ENCODE data around the gene HLA-A. TPM values are rescaled to one million over a fixed set of nuclear protein-coding genes. Genes with fewer than 3 reads are reported as not detected.
A peak's percentile ranks its signal among the peaks of the same experiment; 100 is the strongest.

HLA-A gene
- total RNA-seq, 3 donors from 2014 or later = 1,247 to 1,756 (median 1,527) TPM

GRCh38 chr6:29945281-29945820 is 3.0 kb downstream of the HLA-A start:
- no peak for DNase-seq
- Mint-ChIP-seq H3K36me3 (ENCODE audit: insufficient read depth) (peaks cover 56% of the 10 kb centered on the region), H3K4me3 (peak overlapping the region; percentile 95), H3K27me3 (ENCODE audit: low read depth) (no peaks in the 10 kb centered on the region), H3K4me1 (ENCODE audit: low read depth) (peaks cover 54% of the 10 kb centered on the region), H3K9me3 (no peaks in the 10 kb centered on the region)
- no peak for ATAC-seq

DNA sequence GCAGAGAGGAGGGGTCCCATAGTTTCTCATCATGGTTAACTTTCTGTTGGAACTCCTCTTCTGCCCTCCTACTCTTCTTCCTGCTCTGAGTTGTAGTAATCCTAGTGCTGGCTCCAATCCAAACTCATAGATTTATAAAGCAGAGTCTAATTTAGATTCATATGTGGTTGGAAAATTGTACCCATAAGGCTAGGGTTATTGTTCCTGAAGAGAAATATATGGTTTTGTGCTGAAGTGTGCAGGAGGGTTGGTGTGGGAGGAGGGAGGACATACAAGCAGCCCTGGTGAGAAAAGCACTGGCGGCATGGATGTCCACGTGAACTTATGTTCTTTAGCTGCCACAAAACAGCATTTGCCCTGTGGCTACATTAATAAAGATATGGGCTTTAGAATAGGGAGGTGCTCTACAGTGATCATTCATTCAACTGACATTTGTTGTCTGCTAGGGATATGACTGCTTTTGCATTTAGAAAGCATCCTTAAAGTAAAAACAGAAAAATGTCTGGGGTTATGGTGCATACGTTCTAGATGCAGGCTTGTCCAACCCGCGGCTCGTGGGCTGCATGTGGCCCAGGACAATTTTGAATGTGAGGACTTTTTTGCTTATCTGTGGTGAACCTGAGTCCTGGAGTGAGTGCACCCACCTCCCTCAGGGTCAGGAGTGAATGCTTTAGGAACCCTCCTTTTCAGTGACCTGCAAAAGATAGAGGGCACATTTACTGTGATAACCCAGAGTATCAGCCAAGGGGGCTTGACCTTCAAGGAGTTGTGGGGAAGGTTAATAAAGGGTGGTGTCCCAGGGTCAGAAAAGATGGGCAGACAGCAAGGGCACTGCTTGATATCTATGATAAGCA is 4.1 kb downstream of the HLA-A start:
- H3K36me3 Mint-ChIP-seq (ENCODE audit: insufficient read depth) = peaks cover 56% of the 10 kb centered on the region
- peaks cover 45% of the 10 kb centered on the region for H3K4me1 Mint-ChIP-seq (ENCODE audit: low read depth)
- H3K9me3 Mint-ChIP-seq = no peaks in the 10 kb centered on the region
- DNase-seq (no peak), ATAC-seq (no peak)
- peak overlapping the region; percentile 95 for H3K4me3 Mint-ChIP-seq
- H3K27me3 Mint-ChIP-seq (ENCODE audit: low read depth) = no peaks in the 10 kb centered on the region

DNA sequence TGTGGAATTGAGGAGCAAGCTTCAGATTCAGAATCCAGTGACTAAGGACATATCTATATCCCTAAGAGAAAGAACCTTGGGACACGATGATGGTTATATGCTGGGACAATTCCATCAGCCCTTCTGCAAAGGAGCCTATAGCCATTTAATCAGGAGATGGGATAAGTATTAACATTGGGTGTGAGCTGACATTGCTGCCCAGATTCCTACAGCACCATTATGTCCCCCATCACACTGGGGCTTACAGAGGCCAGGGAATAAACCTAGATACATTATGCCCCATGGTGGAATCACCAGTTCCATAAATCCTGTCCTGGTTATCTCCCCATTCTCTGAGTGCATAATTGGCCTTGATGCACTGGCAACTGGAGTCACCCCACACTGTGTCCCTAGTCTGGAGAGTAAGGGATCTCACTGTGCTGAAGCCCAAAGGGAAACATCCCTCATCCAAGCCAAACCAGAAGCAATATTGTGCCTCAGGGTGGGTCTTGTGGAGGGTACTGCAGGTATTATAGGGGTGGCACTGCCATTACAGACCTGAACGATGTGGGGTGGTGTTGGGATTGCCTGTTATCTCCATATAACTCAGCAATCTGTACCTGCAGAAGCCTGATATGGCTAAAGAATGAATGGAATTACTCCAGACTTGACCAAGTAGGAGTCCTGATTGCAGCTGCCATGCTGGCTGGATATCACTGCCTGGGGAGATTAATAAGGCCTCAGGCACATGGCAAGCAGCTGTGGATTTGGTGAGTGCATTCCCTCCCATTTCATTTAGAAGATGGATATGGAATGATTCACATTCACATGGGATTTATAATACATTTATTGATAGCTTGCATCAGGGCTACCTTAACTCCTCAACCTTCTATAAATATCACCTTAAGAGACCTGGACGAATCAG is 5.0 kb downstream of the HLA-A start:
- no peaks in the 10 kb centered on the region for H3K9me3 Mint-ChIP-seq
- H3K27me3 Mint-ChIP-seq (ENCODE audit: low read depth) = no peaks in the 10 kb centered on the region
- ATAC-seq (no peak), DNase-seq (no peak)
- H3K36me3 Mint-ChIP-seq (ENCODE audit: insufficient read depth) = peaks cover 56% of the 10 kb centered on the region
- H3K4me3 Mint-ChIP-seq = peak overlapping the region; percentile 95
- H3K4me1 Mint-ChIP-seq (ENCODE audit: low read depth) = peaks cover 42% of the 10 kb centered on the region

DNA sequence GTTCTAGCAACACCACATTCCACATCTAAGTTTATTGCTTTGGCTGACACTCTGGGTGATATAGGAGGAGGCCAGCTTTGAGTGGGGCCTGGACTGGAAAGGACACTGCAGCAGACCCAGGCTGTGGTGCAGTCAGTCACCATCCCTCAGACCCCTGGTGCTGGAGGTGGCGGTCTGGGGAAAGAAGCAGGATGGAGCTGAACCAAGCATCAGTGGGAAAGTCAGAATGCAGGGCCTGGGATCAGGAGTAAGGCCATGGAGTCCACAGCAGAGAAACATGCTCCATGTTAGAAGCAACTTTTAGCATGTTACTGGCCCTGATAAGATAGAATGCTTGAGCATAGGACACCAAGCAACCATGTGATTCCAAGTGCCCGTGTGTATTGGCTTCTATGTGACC is 5.9 kb downstream of the HLA-A start:
- no peak for DNase-seq
- Mint-ChIP-seq H3K4me1 (ENCODE audit: low read depth) (peaks cover 42% of the 10 kb centered on the region), H3K4me3 (no peak overlapping the region), H3K36me3 (ENCODE audit: insufficient read depth) (peaks cover 52% of the 10 kb centered on the region), H3K9me3 (no peaks in the 10 kb centered on the region), H3K27me3 (ENCODE audit: low read depth) (no peaks in the 10 kb centered on the region)
- no peak for ATAC-seq

- Mint-ChIP-seq H3K9me3 (no peaks in the 10 kb centered on the region), H3K4me3 (no peak overlapping the region), H3K36me3 (ENCODE audit: insufficient read depth) (peaks cover 38% of the 10 kb centered on the region), H3K4me1 (ENCODE audit: low read depth) (peaks cover 39% of the 10 kb centered on the region), H3K27me3 (ENCODE audit: low read depth) (no peaks in the 10 kb centered on the region)
- DNase-seq (no peak), ATAC-seq (no peak)
Observed at GRCh38 chr6:29949934-29950333, 7.6 kb downstream of the HLA-A start.

DNA sequence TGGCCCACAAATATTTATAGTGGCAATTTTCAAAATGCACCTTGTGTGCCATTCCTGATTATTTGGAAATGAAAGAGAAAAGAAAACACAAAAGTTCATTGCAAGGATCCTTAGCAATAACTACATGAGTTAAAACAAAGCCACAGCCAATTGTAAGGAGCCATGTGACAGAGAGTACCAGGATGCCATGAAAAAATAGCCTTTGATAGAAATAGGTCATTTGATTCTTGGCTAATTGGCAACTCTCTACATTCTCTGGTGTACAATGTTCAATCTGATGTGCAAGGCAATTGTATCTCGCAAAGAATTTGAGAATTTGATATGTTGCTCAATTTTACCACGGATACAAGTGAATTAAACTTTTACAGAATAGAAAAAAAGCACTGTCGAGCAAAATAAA is 9.6 kb downstream of the HLA-A start:
- no peaks in the 10 kb centered on the region for H3K9me3 Mint-ChIP-seq
- no peak for ATAC-seq
- no peak overlapping the region for H3K4me3 Mint-ChIP-seq
- peaks cover 19% of the 10 kb centered on the region for H3K36me3 Mint-ChIP-seq (ENCODE audit: insufficient read depth)
- no peaks in the 10 kb centered on the region for H3K27me3 Mint-ChIP-seq (ENCODE audit: low read depth)
- no peak for DNase-seq
- H3K4me1 Mint-ChIP-seq (ENCODE audit: low read depth) = peaks cover 19% of the 10 kb centered on the region

GRCh38 chr6:29953001-29953441 is 10.7 kb downstream of the HLA-A start:
- DNase-seq (no peak), ATAC-seq (no peak)
- H3K36me3 Mint-ChIP-seq (ENCODE audit: insufficient read depth) = peaks cover 17% of the 10 kb centered on the region
- no peaks in the 10 kb centered on the region for H3K9me3 Mint-ChIP-seq
- no peaks in the 10 kb centered on the region for H3K27me3 Mint-ChIP-seq (ENCODE audit: low read depth)
- no peak overlapping the region for H3K4me3 Mint-ChIP-seq
- H3K4me1 Mint-ChIP-seq (ENCODE audit: low read depth) = peaks cover 14% of the 10 kb centered on the region

- H3K4me3 Mint-ChIP-seq = no peak overlapping the region
- ATAC-seq = no peak
- peaks cover 11% of the 10 kb centered on the region for H3K36me3 Mint-ChIP-seq (ENCODE audit: insufficient read depth)
Observed at GRCh38 chr6:29953686-29954085, 11.4 kb downstream of the HLA-A start.

GRCh38 chr6:29954272-29954671 is 11.9 kb downstream of the HLA-A start:
- ATAC-seq (no peak), DNase-seq (no peak)
- Mint-ChIP-seq H3K27me3 (ENCODE audit: low read depth) (no peaks in the 10 kb centered on the region), H3K36me3 (ENCODE audit: insufficient read depth) (peaks cover 6% of the 10 kb centered on the region), H3K4me3 (no peak overlapping the region), H3K9me3 (no peaks in the 10 kb centered on the region), H3K4me1 (ENCODE audit: low read depth) (peaks cover 3% of the 10 kb centered on the region)

More at GRCh38 chr6:29953686-29954085, 11.4 kb downstream of the HLA-A start:
- Mint-ChIP-seq H3K4me1 (ENCODE audit: low read depth) (peaks cover 9% of the 10 kb centered on the region), H3K9me3 (no peaks in the 10 kb centered on the region), H3K27me3 (ENCODE audit: low read depth) (no peaks in the 10 kb centered on the region)
- DNase-seq = no peak

GRCh38 chr6:29955783-29956182 is 13.5 kb downstream of the HLA-A start:
- Mint-ChIP-seq H3K36me3 (ENCODE audit: insufficient read depth) (no peaks in the 10 kb centered on the region), H3K27me3 (ENCODE audit: low read depth) (no peaks in the 10 kb centered on the region), H3K9me3 (no peaks in the 10 kb centered on the region), H3K4me1 (ENCODE audit: low read depth) (no peaks in the 10 kb centered on the region), H3K4me3 (no peak overlapping the region)
- ATAC-seq (no peak), DNase-seq (no peak)

DNA sequence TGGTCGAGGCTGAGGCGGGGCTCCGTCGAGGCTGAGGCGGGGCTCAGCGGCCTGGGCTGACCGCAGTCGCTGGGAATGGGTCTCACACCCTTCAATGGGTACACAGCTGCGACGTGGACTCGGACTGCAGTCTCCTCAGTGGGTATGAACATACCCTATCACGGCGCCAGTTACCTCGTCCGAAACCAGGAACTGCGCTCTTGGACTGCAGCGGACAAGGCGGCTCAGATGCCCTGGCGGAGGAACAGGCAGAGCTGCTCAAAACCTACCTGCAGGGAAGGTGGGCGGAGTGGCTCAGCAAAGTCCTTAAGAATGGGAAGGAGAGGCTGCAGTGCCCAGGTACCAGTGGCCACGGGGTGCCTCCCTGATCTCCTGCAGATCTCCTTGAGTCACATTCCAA is 14.2 kb downstream of the HLA-A start:
- DNase-seq (no peak), ATAC-seq (no peak)
- Mint-ChIP-seq H3K4me3 (no peak overlapping the region), H3K27me3 (ENCODE audit: low read depth) (no peaks in the 10 kb centered on the region), H3K9me3 (no peaks in the 10 kb centered on the region), H3K4me1 (ENCODE audit: low read depth) (no peaks in the 10 kb centered on the region), H3K36me3 (ENCODE audit: insufficient read depth) (no peaks in the 10 kb centered on the region)

GRCh38 chr6:29958046-29958445 is 15.7 kb downstream of the HLA-A start:
- ATAC-seq (no peak), DNase-seq (no peak)
- Mint-ChIP-seq H3K4me3 (no peak overlapping the region), H3K27me3 (ENCODE audit: low read depth) (no peaks in the 10 kb centered on the region), H3K4me1 (ENCODE audit: low read depth) (peaks cover 6% of the 10 kb centered on the region), H3K36me3 (ENCODE audit: insufficient read depth) (no peaks in the 10 kb centered on the region), H3K9me3 (no peaks in the 10 kb centered on the region)

GRCh38 chr6:29958921-29959320 is 16.6 kb downstream of the HLA-A start:
- Mint-ChIP-seq H3K4me3 (no peak overlapping the region), H3K9me3 (no peaks in the 10 kb centered on the region), H3K4me1 (ENCODE audit: low read depth) (peaks cover 15% of the 10 kb centered on the region), H3K36me3 (ENCODE audit: insufficient read depth) (no peaks in the 10 kb centered on the region), H3K27me3 (ENCODE audit: low read depth) (no peaks in the 10 kb centered on the region)
- ATAC-seq = no peak
- DNase-seq = no peak

- Mint-ChIP-seq H3K36me3 (ENCODE audit: insufficient read depth) (no peaks in the 10 kb centered on the region), H3K9me3 (no peaks in the 10 kb centered on the region), H3K4me1 (ENCODE audit: low read depth) (peaks cover 19% of the 10 kb centered on the region), H3K4me3 (no peak overlapping the region), H3K27me3 (ENCODE audit: low read depth) (no peaks in the 10 kb centered on the region)
- no peak for DNase-seq
- ATAC-seq = no peak
Observed at GRCh38 chr6:29959467-29959866, 17.1 kb downstream of the HLA-A start.
